NCI-H2227 treated with DMSO at 0.1 percent for 48 hours (cell line): ENCODE data around the gene SCUBE1.

ENCODE experiments used
- DNase-seq: peaks from one replicate; lab custom pipeline; 2025; lab: John Stamatoyannopoulos, UW

SCUBE1 gene

DNA sequence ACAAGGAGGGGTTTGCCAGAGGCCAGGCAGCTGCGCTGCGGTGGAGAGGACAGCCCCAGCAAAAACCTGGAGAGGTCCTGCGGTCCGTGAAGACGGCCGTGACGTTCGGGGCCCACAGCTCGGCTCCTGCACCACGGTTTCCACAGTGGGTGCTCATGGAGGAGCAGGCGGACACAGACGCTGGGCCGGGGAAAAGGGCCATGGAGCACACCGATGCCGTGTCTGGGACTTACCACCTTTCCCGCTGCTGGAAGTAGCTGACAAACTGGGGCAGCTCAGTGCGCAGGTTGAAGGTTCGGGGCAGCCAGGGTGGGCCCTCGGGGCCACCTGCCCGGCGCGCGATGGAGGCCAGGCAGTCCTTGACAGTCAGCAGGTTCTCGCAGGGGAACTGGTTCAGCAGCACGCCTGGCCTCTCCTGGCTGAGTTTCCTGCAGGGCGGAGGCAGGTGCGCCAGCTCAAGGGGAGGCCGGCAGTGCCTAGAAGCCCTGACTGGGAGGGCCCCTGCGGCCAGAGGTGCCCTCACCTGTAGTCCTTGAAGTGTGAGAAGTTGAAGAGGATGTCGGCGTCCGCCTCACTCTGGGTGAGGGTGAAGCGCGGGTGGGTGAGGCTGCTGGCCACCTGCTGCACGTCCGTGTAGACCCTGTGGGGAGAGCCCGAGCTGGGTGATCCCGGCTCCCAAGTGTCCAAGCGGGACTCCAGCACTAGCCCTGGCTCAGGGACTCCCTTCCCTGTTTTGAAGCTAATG is 169.0 kb downstream of the SCUBE1 start:
- no peak for DNase-seq

GRCh38 chr22:43173566-43173965 is 169.6 kb downstream of the SCUBE1 start:
- no peak for DNase-seq

GRCh38 chr22:43172191-43172590 is 171.0 kb downstream of the SCUBE1 start:
- DNase-seq: no peak

GRCh38 chr22:43171607-43172006 is 171.6 kb downstream of the SCUBE1 start:
- DNase-seq: no peak

DNA sequence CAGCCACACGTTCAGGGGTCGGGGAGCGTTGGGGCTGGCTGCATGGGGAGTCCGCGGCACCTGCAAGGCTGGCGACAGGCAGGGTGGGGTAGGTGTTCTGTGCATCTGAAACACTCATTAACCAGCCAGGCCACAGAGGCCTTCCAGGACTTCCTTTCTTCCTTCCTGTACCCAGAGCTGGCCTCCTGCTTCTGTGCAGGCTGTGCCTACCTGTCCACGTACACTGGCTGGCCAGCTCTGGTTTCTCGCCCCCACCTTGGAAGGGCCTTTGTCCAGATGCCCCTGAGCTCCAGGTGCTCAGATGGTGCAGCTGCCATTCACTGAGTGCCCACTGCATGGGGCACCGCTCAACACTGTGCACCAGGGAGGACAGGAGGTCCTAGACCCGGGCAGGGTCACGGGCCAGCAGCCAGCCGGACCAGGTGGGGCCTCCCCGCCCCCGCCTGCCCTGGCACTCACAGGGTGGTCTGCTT is 172.1 kb downstream of the SCUBE1 start:
- no peak for DNase-seq

DNA sequence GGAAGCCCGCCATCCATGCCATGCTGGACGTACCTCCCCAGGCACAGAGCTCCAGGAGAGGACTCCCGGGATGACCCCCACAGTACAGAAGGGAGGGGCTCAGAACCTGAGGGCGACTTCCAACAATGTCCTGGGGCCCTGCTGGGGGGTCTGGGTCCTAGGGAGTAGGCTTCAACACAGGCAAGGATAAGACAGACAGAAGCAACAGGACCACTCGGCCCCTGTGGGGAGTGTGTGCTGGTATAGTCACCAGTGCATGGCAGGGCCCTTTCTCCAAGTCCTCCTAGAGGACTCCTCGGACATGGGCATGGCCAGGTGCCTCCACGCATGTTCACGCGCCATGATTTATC is 173.1 kb downstream of the SCUBE1 start:
- DNase-seq: no peak

GRCh38 chr22:43169310-43170130 is 173.7 kb downstream of the SCUBE1 start:
- no peak for DNase-seq

DNA sequence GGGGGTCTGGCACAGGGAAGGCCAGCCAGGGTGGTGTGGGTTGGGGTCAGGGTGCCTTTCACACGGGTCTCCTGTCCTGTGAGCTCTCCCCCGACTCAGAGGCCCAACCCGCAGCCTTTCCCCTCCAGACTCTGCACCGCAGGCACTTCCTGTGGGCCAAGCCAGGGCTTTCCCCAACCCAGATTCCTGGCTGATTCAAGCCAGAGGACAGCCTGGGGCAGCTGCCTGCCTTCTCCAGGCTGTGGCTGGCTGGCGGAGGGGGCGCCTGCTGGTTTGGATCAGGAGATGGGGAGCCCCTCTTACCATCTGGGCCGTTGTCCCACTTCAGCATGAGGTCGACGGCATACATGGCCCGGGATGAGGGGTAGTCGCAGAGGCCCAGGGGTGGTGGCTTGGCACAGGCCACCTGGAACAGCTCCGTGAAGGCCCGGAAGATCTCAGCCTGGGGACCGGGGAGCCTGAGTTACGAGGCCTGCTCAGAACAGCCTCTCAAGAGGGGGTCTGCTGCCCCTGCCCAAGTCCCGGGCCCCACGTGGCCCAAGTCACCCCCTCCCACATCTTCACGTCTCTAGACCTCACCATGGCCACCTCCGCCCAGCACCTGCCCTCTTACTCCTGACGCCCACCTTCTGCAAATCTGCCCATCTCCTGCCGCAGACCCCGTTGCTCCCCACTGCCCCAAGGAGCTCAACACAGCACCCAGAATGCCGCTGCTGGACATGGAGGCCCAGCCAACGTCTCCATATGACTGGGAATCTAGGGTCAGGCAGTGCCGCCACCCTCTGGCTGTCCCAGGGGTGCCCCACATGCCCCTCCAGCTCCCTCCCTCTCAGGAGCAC is 174.5 kb downstream of the SCUBE1 start:
- DNase-seq: no peak

DNA sequence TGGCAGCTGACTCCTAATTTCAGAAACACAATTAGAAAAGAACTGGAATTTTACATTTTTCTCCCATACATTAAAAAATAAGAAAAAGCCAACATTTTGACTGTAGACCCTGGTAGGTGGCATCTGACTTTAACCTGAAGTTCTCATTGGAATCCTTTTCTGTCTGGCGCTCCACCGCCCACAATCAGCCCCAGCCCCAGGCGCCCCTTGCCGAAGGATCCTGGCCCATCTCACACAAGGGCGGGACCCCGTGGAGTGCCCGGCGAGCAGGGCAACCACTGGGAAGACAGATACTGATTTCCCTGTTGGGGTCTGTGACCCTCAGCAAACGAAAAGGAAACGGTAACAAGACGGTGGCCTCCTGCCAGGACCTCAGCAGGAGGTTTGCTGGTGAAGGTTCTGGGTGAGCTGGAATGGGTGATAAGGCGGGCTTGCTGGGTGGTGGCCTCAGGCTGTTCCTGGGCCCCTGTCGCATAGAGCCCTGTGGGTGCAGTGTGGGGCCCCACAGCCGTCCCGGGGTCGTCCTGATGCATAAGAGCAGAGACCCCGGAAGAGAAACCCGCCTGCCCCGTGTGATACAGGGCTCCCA is 176.1 kb downstream of the SCUBE1 start:
- no peak for DNase-seq

- no peak for DNase-seq
Measured at GRCh38 chr22:43166132-43166930, 176.8 kb downstream of the SCUBE1 start.

DNA sequence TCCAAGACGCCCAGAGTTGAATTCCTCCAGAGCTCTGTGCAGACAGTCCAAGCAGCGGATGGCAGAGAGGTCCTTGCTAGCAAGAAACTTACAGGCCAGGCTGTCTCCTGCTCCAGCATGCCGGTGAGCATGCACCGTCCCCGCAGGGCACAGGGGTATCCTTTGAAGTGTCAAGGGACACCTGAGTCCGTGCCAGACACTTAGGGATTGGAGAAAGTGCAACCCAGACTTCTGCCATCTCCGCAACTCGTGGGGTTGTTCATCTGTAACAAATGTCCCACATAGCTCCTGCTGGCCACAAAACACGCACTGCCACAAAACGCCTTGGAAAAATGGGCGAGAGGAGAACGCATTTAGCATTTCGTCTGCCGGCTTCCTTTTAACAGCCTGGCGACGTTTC is 178.5 kb downstream of the SCUBE1 start:
- DNase-seq: no peak

- DNase-seq: no peak
Measured at GRCh38 chr22:43163241-43163795, 179.9 kb downstream of the SCUBE1 start.

DNA sequence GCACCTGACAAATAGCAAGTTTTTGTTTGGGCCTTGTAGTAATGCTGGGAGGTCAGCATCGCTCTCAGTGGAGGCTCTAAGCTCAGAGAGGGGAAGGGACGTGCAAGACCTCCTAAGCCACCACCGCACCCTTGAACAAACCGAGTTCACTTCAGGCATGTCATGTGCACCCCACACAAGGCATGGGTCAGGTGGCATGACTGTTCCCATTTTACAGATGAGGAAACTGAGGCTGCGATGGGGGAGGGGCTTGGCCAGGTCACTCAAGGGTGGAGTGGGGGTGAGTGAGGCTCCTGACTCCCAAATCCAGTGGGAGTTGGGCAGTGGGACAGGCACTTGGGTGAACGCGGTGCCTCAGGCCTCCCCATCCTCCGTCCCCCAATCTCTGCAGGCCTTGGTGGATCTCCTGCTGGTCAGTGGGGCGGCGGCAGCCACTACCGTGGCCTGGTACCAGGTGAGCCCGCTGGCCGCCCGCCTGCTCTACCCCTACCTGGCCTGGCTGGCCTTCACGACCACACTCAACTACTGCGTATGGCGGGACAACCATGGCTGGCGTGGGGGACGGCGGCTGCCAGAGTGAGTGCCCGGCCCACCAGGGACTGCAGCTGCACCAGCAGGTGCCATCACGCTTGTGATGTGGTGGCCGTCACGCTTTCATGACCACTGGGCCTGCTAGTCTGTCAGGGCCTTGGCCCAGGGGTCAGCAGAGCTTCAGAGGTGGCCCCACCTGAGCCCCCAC is 180.6 kb downstream of the SCUBE1 start:
- no peak for DNase-seq

GRCh38 chr22:43160497-43161126 is 182.6 kb downstream of the SCUBE1 start:
- no peak for DNase-seq

DNA sequence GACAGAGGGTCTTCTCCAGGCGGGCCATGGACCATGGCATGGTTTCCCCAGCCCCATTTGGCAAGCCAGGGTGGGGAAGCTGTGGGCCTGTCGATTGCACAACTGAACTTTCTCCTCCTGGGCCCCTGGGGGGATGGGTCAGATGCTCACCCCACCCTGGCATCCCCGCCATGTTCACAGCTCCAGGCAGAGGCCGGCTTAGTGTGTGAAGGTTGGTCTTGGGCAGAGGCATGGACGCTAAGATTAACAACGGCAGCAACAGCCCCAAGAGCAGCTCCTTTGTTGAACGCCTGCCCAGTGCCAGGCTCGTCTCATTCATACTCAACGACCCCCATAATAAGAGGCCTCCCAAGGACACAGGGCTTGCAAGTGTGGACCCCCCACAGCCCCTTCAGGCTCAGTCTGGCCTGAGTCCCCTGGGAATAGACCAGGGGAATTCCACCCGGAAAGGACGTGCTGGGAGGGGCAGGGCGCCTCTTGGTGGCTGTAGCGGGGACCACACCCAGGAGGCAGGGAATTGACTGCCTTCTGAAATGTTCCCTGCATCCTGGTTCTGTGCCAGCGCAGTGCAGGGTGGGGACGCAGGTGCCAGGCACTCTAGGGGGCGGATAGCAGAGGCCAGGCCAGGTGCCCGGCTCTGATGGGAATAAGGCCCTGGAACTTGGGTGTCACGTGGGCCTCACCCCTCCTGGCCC is 183.5 kb downstream of the SCUBE1 start:
- DNase-seq: no peak

- no peak for DNase-seq
Measured at GRCh38 chr22:43158778-43159483, 184.2 kb downstream of the SCUBE1 start.

GRCh38 chr22:43157874-43158546 is 185.2 kb downstream of the SCUBE1 start:
- no peak for DNase-seq

GRCh38 chr22:43156413-43156812 is 186.8 kb downstream of the SCUBE1 start:
- DNase-seq: no peak
